NB4 (cell line): ENCODE measurements around the gene TRAPPC8.

ENCODE experiments used
- MYC ChIP-seq: IDR thresholded peaks from 2 replicates; pipeline ENCODE4 v1.6.1; 2011; ENCODE audit warnings: low read depth, low read length
- TF ChIP-seq, protein P1 (sequence below): IDR thresholded peaks from one replicate; pipeline ENCODE4 v1.5.1; 2012; ENCODE audit warnings: low read depth, low read length

GRCh38 chr18:31976242-31976641 is 33.3 kb upstream of the TRAPPC8 start:
- TF ChIP-seq, protein P1, sequence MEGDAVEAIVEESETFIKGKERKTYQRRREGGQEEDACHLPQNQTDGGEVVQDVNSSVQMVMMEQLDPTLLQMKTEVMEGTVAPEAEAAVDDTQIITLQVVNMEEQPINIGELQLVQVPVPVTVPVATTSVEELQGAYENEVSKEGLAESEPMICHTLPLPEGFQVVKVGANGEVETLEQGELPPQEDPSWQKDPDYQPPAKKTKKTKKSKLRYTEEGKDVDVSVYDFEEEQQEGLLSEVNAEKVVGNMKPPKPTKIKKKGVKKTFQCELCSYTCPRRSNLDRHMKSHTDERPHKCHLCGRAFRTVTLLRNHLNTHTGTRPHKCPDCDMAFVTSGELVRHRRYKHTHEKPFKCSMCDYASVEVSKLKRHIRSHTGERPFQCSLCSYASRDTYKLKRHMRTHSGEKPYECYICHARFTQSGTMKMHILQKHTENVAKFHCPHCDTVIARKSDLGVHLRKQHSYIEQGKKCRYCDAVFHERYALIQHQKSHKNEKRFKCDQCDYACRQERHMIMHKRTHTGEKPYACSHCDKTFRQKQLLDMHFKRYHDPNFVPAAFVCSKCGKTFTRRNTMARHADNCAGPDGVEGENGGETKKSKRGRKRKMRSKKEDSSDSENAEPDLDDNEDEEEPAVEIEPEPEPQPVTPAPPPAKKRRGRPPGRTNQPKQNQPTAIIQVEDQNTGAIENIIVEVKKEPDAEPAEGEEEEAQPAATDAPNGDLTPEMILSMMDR: no peak
- TF ChIP-seq MYC: no peak
